GM06990 (cell line): ENCODE results near the gene THOC2.
"Not testable (repeated sequence)": the region's sequence is repeated elsewhere in the genome, so short reads cannot be mapped to it uniquely, and the experiment has no call there.

ENCODE experiments used
- DNase-seq: peaks from one replicate; pipeline ENCODE4 v3.0.0-alpha.2; 2011; ENCODE audit not compliant: insufficient read length; ENCODE audit errors: extremely low read depth
- H3K27me3 ChIP-seq: replicated peaks from 2 replicates; pipeline ENCODE4 v1.6.0; 2011; ENCODE audit warnings: low read length; ENCODE audit not compliant: control insufficient read depth, insufficient read depth
- H3K36me3 ChIP-seq: 2 replicates; pipeline ENCODE4 v1.5.1; 2011; ENCODE audit warnings: low read length; ENCODE audit not compliant: control insufficient read depth, insufficient read depth
- H3K4me3 ChIP-seq: replicated peaks from 2 replicates; pipeline ENCODE4 v1.5.1; 2011; ENCODE audit warnings: low read depth, mild to moderate bottlenecking, control low read depth, low read length
- TF ChIP-seq, protein P1 (sequence below): IDR thresholded peaks from 2 replicates; pipeline ENCODE4 v1.5.1; 2011; ENCODE audit warnings: low read length, control low read depth, mild to moderate bottlenecking, inconsistent platforms; ENCODE audit not compliant: insufficient read depth, poor library complexity, severe bottlenecking

Gene THOC2

DNA sequence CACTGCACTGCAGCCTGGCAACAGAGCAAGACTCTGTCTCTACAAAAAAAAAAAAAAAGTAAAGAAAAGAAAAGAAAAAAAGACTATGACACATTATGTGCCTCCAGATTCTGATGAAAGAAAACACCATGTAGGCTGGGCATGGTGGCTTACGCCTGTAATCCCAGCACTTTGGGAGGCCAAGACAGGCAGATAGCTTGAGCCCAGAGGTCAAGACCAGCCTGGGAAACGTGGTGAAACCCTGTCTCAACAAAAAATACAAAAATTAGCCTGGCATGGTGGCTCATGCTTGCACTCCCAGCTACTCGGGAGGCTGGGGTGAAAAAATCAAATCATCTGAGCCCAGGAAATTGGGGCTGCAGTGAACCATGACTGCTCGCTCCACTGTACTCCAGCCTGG is 19.4 kb downstream of the THOC2 start:
- no peak overlapping the region for H3K4me3 ChIP-seq
- no peaks in the 10 kb centered on the region for H3K36me3 ChIP-seq
- DNase-seq = no peak
- H3K27me3 ChIP-seq = no peaks in the 10 kb centered on the region
- TF ChIP-seq, protein P1, sequence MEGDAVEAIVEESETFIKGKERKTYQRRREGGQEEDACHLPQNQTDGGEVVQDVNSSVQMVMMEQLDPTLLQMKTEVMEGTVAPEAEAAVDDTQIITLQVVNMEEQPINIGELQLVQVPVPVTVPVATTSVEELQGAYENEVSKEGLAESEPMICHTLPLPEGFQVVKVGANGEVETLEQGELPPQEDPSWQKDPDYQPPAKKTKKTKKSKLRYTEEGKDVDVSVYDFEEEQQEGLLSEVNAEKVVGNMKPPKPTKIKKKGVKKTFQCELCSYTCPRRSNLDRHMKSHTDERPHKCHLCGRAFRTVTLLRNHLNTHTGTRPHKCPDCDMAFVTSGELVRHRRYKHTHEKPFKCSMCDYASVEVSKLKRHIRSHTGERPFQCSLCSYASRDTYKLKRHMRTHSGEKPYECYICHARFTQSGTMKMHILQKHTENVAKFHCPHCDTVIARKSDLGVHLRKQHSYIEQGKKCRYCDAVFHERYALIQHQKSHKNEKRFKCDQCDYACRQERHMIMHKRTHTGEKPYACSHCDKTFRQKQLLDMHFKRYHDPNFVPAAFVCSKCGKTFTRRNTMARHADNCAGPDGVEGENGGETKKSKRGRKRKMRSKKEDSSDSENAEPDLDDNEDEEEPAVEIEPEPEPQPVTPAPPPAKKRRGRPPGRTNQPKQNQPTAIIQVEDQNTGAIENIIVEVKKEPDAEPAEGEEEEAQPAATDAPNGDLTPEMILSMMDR = no peak

DNA sequence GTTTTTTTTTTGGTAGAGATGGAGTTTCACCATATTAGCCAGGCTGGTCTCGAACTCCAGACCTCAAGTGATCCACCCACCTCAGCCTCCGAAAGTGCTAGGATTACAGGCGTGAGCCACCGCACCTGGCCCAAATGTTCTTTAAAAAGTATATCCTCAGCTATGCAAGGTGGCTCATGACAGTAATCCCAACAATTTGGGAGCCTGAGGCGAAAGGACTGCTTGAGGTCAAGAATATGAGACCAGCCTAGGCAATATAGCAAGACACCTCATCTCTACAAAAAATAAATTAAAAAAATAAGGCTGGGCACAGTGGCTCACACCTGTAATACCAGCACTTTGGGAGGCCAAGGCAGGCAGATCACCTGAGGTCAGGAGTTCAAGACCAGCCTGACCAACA is 21.7 kb downstream of the THOC2 start:
- not testable (repeated sequence) for H3K27me3 ChIP-seq, H3K36me3 ChIP-seq, H3K4me3 ChIP-seq, DNase-seq

- Histone ChIP-seq H3K27me3 (no peaks in the 10 kb centered on the region), H3K4me3 (no peak overlapping the region), H3K36me3 (no peaks in the 10 kb centered on the region)
- TF ChIP-seq, protein P1 = no peak
- DNase-seq = no peak
Observed at GRCh38 chrX:123704781-123705180, 28.1 kb downstream of the THOC2 start.

DNA sequence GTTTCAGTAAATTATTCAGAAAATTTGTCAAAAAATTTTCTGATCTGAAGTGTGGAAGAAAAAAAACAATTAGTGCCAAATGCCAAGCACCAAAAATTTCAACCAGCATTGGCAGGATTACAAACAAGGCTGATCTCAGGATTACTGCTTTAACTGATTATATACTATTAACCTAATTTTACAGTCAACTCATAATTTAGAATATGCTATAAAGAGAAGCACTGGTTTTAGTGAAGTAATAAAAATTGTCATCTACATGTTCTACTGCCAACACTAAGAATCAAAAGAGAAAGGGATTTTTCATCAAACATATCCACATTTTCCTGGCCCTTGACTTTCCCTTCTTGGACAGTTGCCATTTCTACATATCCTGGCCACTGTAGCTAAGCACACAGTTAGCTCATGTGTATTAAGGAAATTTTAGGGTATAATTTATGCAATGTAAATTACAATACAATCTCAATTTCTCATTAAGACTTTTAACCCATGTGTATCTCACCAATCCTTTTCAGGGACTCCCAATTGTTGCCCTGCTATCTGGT is 33.8 kb downstream of the THOC2 start:
- H3K27me3 ChIP-seq = no peaks in the 10 kb centered on the region
- TF ChIP-seq, protein P1 = no peak

DNA sequence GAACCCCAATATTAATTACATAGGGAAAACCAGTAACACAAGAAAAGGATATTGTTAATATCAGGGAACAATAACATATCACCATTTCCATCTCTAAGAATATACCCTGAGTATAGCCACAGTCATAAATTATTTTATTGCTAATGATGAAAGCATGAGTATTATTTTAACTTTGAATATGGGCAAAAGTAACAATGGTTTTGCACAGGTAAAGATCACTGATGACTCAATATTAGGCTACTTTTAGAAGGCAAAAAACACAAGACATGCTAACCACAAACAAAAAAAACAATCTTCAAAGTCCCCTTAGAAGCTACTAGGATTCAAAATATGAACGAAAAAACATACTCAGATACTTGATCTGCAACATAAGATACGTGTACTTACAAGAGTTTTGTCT is 36.5 kb downstream of the THOC2 start:
- no peak for DNase-seq
- TF ChIP-seq, protein P1 = no peak
- H3K36me3 ChIP-seq = no peaks in the 10 kb centered on the region
- no peak overlapping the region for H3K4me3 ChIP-seq
- H3K27me3 ChIP-seq = no peaks in the 10 kb centered on the region

More for the DNA sequence above, 33.8 kb downstream of the THOC2 start:
- Histone ChIP-seq H3K4me3 (no peak overlapping the region), H3K36me3 (no peaks in the 10 kb centered on the region)
- no peak for DNase-seq

GRCh38 chrX:123695242-123695641 is 37.6 kb downstream of the THOC2 start:
- Histone ChIP-seq H3K27me3 (no peaks in the 10 kb centered on the region), H3K36me3 (no peaks in the 10 kb centered on the region), H3K4me3 (no peak overlapping the region)
- DNase-seq = no peak
- TF ChIP-seq, protein P1 = no peak
